A673 (cell line): ENCODE measurements around the gene CDK4. TPM values are rescaled to one million over a fixed set of nuclear protein-coding genes. Genes with fewer than 3 reads are reported as not detected.

Experiments used
- BruUV-seq: library from RNA; stranded (reverse); fragments of 400-500 nt; replicated peaks from 2 replicates; lab custom pipeline; 2021; lab: Mats Ljungman, UMichigan
- CTCF ChIA-PET: fragments of 300-600 bp; sonication (Branson Sonifier 250); formaldehyde crosslinking; loops from one replicate; lab custom pipeline; 2022; ENCODE audit warnings: antibody characterized with exemption; lab: Charles Lee
- POLR2A ChIA-PET: fragments of 300-600 bp; sonication (Branson Sonifier 250); formaldehyde crosslinking; loops from one replicate; lab custom pipeline; 2022; ENCODE audit warnings: antibody characterized with exemption; ENCODE audit not compliant: low non-redundant PET; lab: Charles Lee
- DNase-seq: peaks from one replicate; pipeline ENCODE4 v3.0.0-alpha.2; 2015; ENCODE audit warnings: low spot score
- H3K27ac ChIP-seq: fragments of 200-600 bp; sonication (generic); 2 replicates; pipeline ENCODE4 v1.5.1; 2016; ENCODE audit warnings: mixed run types, low read depth, mild to moderate bottlenecking, mixed read lengths, antibody characterized with exemption, low read length; ENCODE audit not compliant: poor library complexity, severe bottlenecking
- H3K27me3 ChIP-seq: fragments of 200-600 bp; sonication (generic); replicated peaks from 2 replicates; pipeline ENCODE4 v1.6.1; 2017; ENCODE audit warnings: mixed run types, low read depth, mild to moderate bottlenecking, mixed read lengths, antibody characterized with exemption, low read length; ENCODE audit not compliant: insufficient read depth, poor library complexity
- H3K36me3 ChIP-seq: fragments of 200-600 bp; sonication (generic); 2 replicates; pipeline ENCODE4 v1.6.1; 2016; ENCODE audit warnings: mixed run types, mild to moderate bottlenecking, mixed read lengths, antibody characterized with exemption, low read length; ENCODE audit not compliant: insufficient read depth, poor library complexity, severe bottlenecking
- H3K4me1 ChIP-seq: fragments of 200-600 bp; sonication (generic); 2 replicates; pipeline ENCODE4 v1.6.1; 2017; ENCODE audit warnings: mixed run types, mild to moderate bottlenecking, mixed read lengths, antibody characterized with exemption, low read length; ENCODE audit not compliant: insufficient read depth, poor library complexity, severe bottlenecking
- H3K4me3 ChIP-seq: fragments of 200-600 bp; sonication (generic); 2 replicates; pipeline ENCODE4 v1.5.1; 2016; ENCODE audit warnings: low read depth, mixed run types, mild to moderate bottlenecking, mixed read lengths, low read length; ENCODE audit not compliant: poor library complexity, severe bottlenecking
- H3K9me3 ChIP-seq: fragments of 200-600 bp; sonication (generic); 2 replicates; pipeline ENCODE4 v1.6.1; 2016; ENCODE audit warnings: mixed run types, low read depth, mild to moderate bottlenecking, mixed read lengths, antibody characterized with exemption, low read length; ENCODE audit not compliant: poor library complexity, severe bottlenecking
- EZH2 ChIP-seq: fragments of 200-600 bp; sonication (generic); IDR thresholded peaks from 2 replicates; pipeline ENCODE4 v1.6.1; 2017; ENCODE audit warnings: borderline replicate concordance, low read depth, mild to moderate bottlenecking, mixed read lengths, antibody characterized with exemption, low read length; ENCODE audit not compliant: poor library complexity, severe bottlenecking
- intact Hi-C: fragments of 100-400 bp; cut with micrococcal nuclease; formaldehyde crosslinking; loops from one replicate; pipeline ENCODE4 v1.10.0; 2022; ENCODE audit not compliant: unreplicated experiment
- total RNA-seq: library from RNA; stranded (reverse); gene quantifications from 2 replicates; pipeline ENCODE4 v1.2.3, GENCODE V29; 2021
- TF ChIP-seq, protein P1 (sequence below): fragments of 300-800, 200-600 bp; sonication (generic); conservative IDR thresholded peaks from 2 replicates; pipeline ENCODE4 v1.5.1; 2017; ENCODE audit warnings: low read depth, mild to moderate bottlenecking, antibody characterized with exemption, low read length, moderate library complexity, mixed read lengths

CDK4 gene
- total RNA-seq, 1 experiment from 2014 or later, result 247 TPM

DNA sequence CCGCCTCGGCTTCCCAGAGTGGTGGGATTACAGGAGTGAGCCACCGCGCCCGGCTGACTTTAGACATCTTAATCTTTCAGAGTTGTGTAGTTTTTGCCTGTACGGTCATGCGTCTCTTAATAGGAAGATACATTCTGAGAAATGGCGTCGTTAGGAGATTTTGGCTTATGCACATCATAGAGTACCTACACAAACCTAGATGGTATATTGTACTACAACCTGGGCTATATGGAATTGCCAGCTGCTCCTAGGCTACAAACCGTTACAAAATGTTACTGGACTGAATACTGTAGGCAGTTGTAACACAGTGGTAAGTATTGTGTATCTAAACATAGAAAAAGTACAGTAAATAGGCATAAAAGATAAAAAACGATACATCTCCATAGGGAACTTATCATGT lies 31.8 kb upstream of the CDK4 start:
- Histone ChIP-seq H3K36me3 (peaks cover 42% of the 10 kb centered on the region), H3K9me3 (no peaks in the 10 kb centered on the region), H3K27me3 (no peaks in the 10 kb centered on the region), H3K27ac (no peak overlapping the region), H3K4me1 (no peaks in the 10 kb centered on the region), H3K4me3 (peak overlapping the region; percentile 16)
- ChIA-PET CTCF (no interaction called here), POLR2A (no interaction called here)
- no peak for DNase-seq
- intact Hi-C loops, result no loop called here
- TSS peak; percentile 65 for BruUV-seq
- no peak for TF ChIP-seq EZH2
- TF ChIP-seq, protein P1, sequence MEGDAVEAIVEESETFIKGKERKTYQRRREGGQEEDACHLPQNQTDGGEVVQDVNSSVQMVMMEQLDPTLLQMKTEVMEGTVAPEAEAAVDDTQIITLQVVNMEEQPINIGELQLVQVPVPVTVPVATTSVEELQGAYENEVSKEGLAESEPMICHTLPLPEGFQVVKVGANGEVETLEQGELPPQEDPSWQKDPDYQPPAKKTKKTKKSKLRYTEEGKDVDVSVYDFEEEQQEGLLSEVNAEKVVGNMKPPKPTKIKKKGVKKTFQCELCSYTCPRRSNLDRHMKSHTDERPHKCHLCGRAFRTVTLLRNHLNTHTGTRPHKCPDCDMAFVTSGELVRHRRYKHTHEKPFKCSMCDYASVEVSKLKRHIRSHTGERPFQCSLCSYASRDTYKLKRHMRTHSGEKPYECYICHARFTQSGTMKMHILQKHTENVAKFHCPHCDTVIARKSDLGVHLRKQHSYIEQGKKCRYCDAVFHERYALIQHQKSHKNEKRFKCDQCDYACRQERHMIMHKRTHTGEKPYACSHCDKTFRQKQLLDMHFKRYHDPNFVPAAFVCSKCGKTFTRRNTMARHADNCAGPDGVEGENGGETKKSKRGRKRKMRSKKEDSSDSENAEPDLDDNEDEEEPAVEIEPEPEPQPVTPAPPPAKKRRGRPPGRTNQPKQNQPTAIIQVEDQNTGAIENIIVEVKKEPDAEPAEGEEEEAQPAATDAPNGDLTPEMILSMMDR, result no peak

DNA sequence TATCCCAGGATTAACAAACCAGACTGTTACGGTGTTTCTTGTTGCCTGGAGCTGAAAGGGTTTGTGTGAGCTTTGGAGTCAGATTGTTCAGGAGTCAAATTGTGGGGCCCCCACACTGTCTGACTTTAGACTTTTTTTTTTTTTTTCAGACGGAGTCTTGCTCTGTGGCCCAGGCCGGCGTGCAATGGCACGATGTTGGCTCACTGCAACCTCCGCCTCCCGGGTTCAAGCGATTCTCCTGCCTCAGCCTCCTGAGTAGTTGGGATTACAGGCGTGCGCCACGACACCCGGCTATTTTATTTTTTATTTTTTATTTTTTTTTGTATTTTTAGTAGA lies 31.3 kb upstream of the CDK4 start:
- H3K4me1 ChIP-seq, result no peaks in the 10 kb centered on the region
- H3K36me3 ChIP-seq, result peaks cover 39% of the 10 kb centered on the region
- intact Hi-C loops, result no loop called here
- POLR2A ChIA-PET, result no interaction called here
- no peaks in the 10 kb centered on the region for H3K27me3 ChIP-seq
- no peak for DNase-seq
- H3K9me3 ChIP-seq, result no peaks in the 10 kb centered on the region
- peak overlapping the region; percentile 79 for H3K27ac ChIP-seq
- BruUV-seq, result no TSS peak
- peak overlapping the region; percentile 95 for H3K4me3 ChIP-seq
- no peak for TF ChIP-seq EZH2
- TF ChIP-seq, protein P1, result no peak
- CTCF ChIA-PET, result interaction anchor here (1.0 to 1.4 kb wide), 2 partner anchors 11 to 20 kb away, joined by 3 to 4 read pairs; partner anchors contain the start of genes EEF1AKMT3 and METTL1

DNA sequence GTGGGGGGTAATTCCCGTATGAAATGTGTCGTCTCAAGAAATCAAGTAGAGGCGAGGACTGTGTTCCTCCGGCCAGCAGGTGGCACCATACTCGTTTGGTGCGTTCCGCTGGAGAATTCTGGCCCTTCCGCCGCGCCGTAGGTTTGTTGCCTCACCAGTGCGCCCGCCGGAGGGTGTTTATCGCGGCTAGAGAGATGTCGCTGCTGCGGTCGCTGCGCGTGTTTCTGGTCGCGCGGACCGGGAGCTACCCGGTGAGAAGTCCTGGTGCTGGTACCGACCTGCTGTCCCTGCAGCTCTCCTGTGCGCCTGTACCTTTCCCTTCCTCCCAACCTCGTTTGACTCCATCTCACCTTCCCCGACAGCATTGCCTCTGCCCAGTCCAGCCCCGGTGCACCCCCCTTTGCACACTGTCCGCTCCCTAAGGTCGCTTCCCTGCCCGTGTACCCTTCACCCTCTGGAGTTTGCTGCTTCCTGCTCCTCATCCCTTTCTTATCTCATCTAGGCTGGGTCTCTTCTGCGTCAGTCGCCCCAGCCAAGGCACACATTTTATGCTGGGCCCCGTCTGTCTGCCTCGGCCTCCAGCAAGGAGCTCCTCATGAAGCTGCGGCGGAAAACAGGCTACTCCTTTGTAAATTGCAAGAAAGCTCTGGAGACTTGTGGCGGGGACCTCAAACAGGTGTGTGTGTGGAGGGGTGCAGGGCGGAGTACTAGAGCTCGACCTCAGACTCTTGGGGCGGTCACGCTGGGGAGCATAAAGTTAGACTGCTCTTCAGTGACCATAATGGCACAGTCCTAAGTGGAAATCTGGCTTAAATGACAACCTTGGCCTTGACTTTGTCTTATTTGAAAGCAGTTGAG lies 30.7 kb upstream of the CDK4 start, which contains the start of gene TSFM:
Gene TSFM (plus strand): TSS at position 180 of the 858 bp plus-strand sequence. CDS start 15 bp downstream, at position 195.
- intact Hi-C loops, result no loop called here
- BruUV-seq, result no TSS peak
- Histone ChIP-seq H3K36me3 (peaks cover 35% of the 10 kb centered on the region), H3K27ac (peak within 1 kb of the TSS; percentile 79), H3K4me1 (no peaks in the 10 kb centered on the region), H3K27me3 (no peaks in the 10 kb centered on the region), H3K4me3 (peak within 1 kb of the TSS; percentile 95), H3K9me3 (no peaks in the 10 kb centered on the region)
- TF ChIP-seq, protein P1, result peak; percentile 94
- TF ChIP-seq EZH2, result no peak
- CTCF ChIA-PET, result interaction anchor here (1.0 to 1.4 kb wide), 2 partner anchors 11 to 21 kb away, joined by 3 to 4 read pairs; partner anchors contain the start of genes EEF1AKMT3 and METTL1
- POLR2A ChIA-PET, result no interaction called here
- DNase-seq, result peak; percentile 97
